Memory B cell (primary cell): Measurements from ENCODE around the gene TRIP13.
A peak's percentile ranks its signal among the peaks of the same experiment; 100 is the strongest.
"Not testable (repeated sequence)": the region's sequence is repeated elsewhere in the genome, so short reads cannot be mapped to it uniquely, and the experiment has no call there.

Experiments
- ATAC-seq: fragments of 150-1000 bp; cut with Tn5 transposase; 2 replicates; pipeline ENCODE4 v1.10.0; 2021; ENCODE audit warnings: low read depth, mild to moderate bottlenecking, moderate library complexity
- DNase-seq, 2 donors: peaks; one replicate each; pipeline ENCODE4 v3.0.0; 2022; ENCODE audit warnings: low spot score in 2 of 2
- H3K27ac Mint-ChIP-seq: one replicate; pipeline ENCODE4 v1.8.0; 2022; ENCODE audit warnings: mild to moderate bottlenecking, moderate library complexity, mixed read lengths
- H3K27me3 Mint-ChIP-seq: one replicate; pipeline ENCODE4 v1.8.0; 2022; ENCODE audit warnings: mixed read lengths
- H3K36me3 Mint-ChIP-seq: one replicate; pipeline ENCODE4 v1.8.0; 2022; ENCODE audit warnings: mild to moderate bottlenecking, mixed read lengths
- H3K4me1 Mint-ChIP-seq: one replicate; pipeline ENCODE4 v1.8.0; 2022; ENCODE audit warnings: mixed read lengths
- H3K4me3 Mint-ChIP-seq: one replicate; pipeline ENCODE4 v1.8.0; 2022; ENCODE audit warnings: mild to moderate bottlenecking, moderate library complexity, mixed read lengths
- H3K9me3 Mint-ChIP-seq: one replicate; pipeline ENCODE4 v1.8.0; 2022; ENCODE audit warnings: mixed read lengths

Gene TRIP13

GRCh38 chr5:875931-876330 lies 16.8 kb upstream of the TRIP13 start:
- H3K36me3 Mint-ChIP-seq: peaks cover 29% of the 10 kb centered on the region
- H3K4me3 Mint-ChIP-seq: no peak overlapping the region
- H3K4me1 Mint-ChIP-seq: peaks cover 4% of the 10 kb centered on the region
- DNase-seq (no peak), ATAC-seq (no peak)
- no peak overlapping the region for H3K27ac Mint-ChIP-seq
- H3K27me3 Mint-ChIP-seq: no peaks in the 10 kb centered on the region
- no peaks in the 10 kb centered on the region for H3K9me3 Mint-ChIP-seq

GRCh38 chr5:876398-877365 lies 16.0 kb upstream of the TRIP13 start:
- Mint-ChIP-seq H3K27ac (no peak overlapping the region), H3K27me3 (no peaks in the 10 kb centered on the region), H3K9me3 (no peaks in the 10 kb centered on the region), H3K4me1 (peaks cover 4% of the 10 kb centered on the region), H3K4me3 (no peak overlapping the region), H3K36me3 (peaks cover 33% of the 10 kb centered on the region)
- DNase-seq: no peak
- no peak for ATAC-seq

- Mint-ChIP-seq H3K36me3 (peaks cover 44% of the 10 kb centered on the region), H3K27me3 (no peaks in the 10 kb centered on the region)
Observed at GRCh38 chr5:878125-878524, 14.6 kb upstream of the TRIP13 start.

GRCh38 chr5:878677-879076 lies 14.0 kb upstream of the TRIP13 start:
- DNase-seq, H3K4me3 Mint-ChIP-seq, H3K27ac Mint-ChIP-seq, H3K27me3 Mint-ChIP-seq, ATAC-seq, H3K9me3 Mint-ChIP-seq: not testable (repeated sequence)
- peaks cover 11% of the 10 kb centered on the region for H3K4me1 Mint-ChIP-seq
- peaks cover 45% of the 10 kb centered on the region for H3K36me3 Mint-ChIP-seq

More at GRCh38 chr5:878125-878524, 14.6 kb upstream of the TRIP13 start:
- H3K9me3 Mint-ChIP-seq: peaks cover 10% of the 10 kb centered on the region
- no peak for ATAC-seq
- H3K27ac Mint-ChIP-seq: no peak overlapping the region
- no peak overlapping the region for H3K4me3 Mint-ChIP-seq
- peaks cover 14% of the 10 kb centered on the region for H3K4me1 Mint-ChIP-seq
- no peak for DNase-seq

- no peak overlapping the region for H3K27ac Mint-ChIP-seq
- peaks cover 10% of the 10 kb centered on the region for H3K9me3 Mint-ChIP-seq
Observed at GRCh38 chr5:880816-881550, 11.7 kb upstream of the TRIP13 start.

GRCh38 chr5:881551-881935 lies 11.1 kb upstream of the TRIP13 start:
- no peak for DNase-seq
- Mint-ChIP-seq H3K9me3 (peaks cover 10% of the 10 kb centered on the region), H3K4me3 (no peak overlapping the region), H3K4me1 (peaks cover 11% of the 10 kb centered on the region), H3K36me3 (peaks cover 34% of the 10 kb centered on the region), H3K27me3 (no peaks in the 10 kb centered on the region), H3K27ac (no peak overlapping the region)
- ATAC-seq: no peak

More at GRCh38 chr5:880816-881550, 11.7 kb upstream of the TRIP13 start:
- peaks cover 34% of the 10 kb centered on the region for H3K36me3 Mint-ChIP-seq
- DNase-seq (no peak), ATAC-seq (no peak)
- peaks cover 11% of the 10 kb centered on the region for H3K4me1 Mint-ChIP-seq
- H3K27me3 Mint-ChIP-seq: no peaks in the 10 kb centered on the region
- H3K4me3 Mint-ChIP-seq: no peak overlapping the region

GRCh38 chr5:882253-883183 lies 10.2 kb upstream of the TRIP13 start:
- H3K36me3 Mint-ChIP-seq: peaks cover 37% of the 10 kb centered on the region

GRCh38 chr5:883475-884181 lies 9.1 kb upstream of the TRIP13 start:
- H3K4me3 Mint-ChIP-seq: no peak overlapping the region
- no peak for ATAC-seq

More at GRCh38 chr5:882253-883183, 10.2 kb upstream of the TRIP13 start:
- Mint-ChIP-seq H3K27me3 (no peaks in the 10 kb centered on the region), H3K27ac (peak overlapping the region; percentile 17), H3K4me1 (peaks cover 11% of the 10 kb centered on the region), H3K4me3 (no peak overlapping the region), H3K9me3 (peaks cover 10% of the 10 kb centered on the region)
- DNase-seq: no peak
- ATAC-seq: no peak

GRCh38 chr5:884345-885126 lies 8.1 kb upstream of the TRIP13 start:
- no peak for ATAC-seq
- no peak for DNase-seq
- Mint-ChIP-seq H3K9me3 (peaks cover 10% of the 10 kb centered on the region), H3K27me3 (no peaks in the 10 kb centered on the region), H3K36me3 (peaks cover 42% of the 10 kb centered on the region), H3K4me1 (peaks cover 11% of the 10 kb centered on the region), H3K27ac (no peak overlapping the region), H3K4me3 (no peak overlapping the region)

More at GRCh38 chr5:883475-884181, 9.1 kb upstream of the TRIP13 start:
- Mint-ChIP-seq H3K36me3 (peaks cover 38% of the 10 kb centered on the region), H3K27ac (no peak overlapping the region), H3K27me3 (no peaks in the 10 kb centered on the region), H3K9me3 (peaks cover 10% of the 10 kb centered on the region), H3K4me1 (peaks cover 11% of the 10 kb centered on the region)
- DNase-seq: no peak

- Mint-ChIP-seq H3K27ac (no peak overlapping the region), H3K9me3 (peaks cover 10% of the 10 kb centered on the region), H3K36me3 (peaks cover 42% of the 10 kb centered on the region), H3K4me3 (no peak overlapping the region), H3K27me3 (no peaks in the 10 kb centered on the region), H3K4me1 (peaks cover 11% of the 10 kb centered on the region)
- ATAC-seq: no peak
- no peak for DNase-seq
Observed at GRCh38 chr5:885127-885442, 7.6 kb upstream of the TRIP13 start.

GRCh38 chr5:885529-885928 lies 7.2 kb upstream of the TRIP13 start:
- H3K9me3 Mint-ChIP-seq: peaks cover 10% of the 10 kb centered on the region
- H3K36me3 Mint-ChIP-seq: peaks cover 42% of the 10 kb centered on the region
- H3K4me1 Mint-ChIP-seq: peaks cover 11% of the 10 kb centered on the region
- H3K27me3 Mint-ChIP-seq: no peaks in the 10 kb centered on the region
- H3K27ac Mint-ChIP-seq: no peak overlapping the region
- H3K4me3 Mint-ChIP-seq: no peak overlapping the region
- ATAC-seq (no peak), DNase-seq (no peak)

GRCh38 chr5:886036-886435 lies 6.6 kb upstream of the TRIP13 start:
- Mint-ChIP-seq H3K4me3 (no peak overlapping the region), H3K27ac (no peak overlapping the region), H3K27me3 (no peaks in the 10 kb centered on the region), H3K9me3 (peaks cover 10% of the 10 kb centered on the region), H3K4me1 (peaks cover 11% of the 10 kb centered on the region), H3K36me3 (peaks cover 39% of the 10 kb centered on the region)
- ATAC-seq: no peak
- no peak for DNase-seq
